H9 (cell line): Measurements from ENCODE around the gene MICU1. TPM values are rescaled to one million over a fixed set of nuclear protein-coding genes. Genes with fewer than 3 reads are reported as not detected.

Source experiments
- DNase-seq: peaks from one replicate; pipeline ENCODE4 v3.0.0-alpha.2; 2017
- H2AFZ ChIP-seq: one replicate; pipeline ENCODE4 v1.6.1; 2013; ENCODE audit warnings: mild to moderate bottlenecking, low read length, control low read depth, moderate library complexity
- H2AK5ac ChIP-seq: 2 replicates; pipeline ENCODE4 v1.6.1; 2013; ENCODE audit warnings: low read length, control low read depth, mixed read lengths; ENCODE audit not compliant: insufficient read length
- H2BK120ac ChIP-seq: one replicate; pipeline ENCODE4 v1.6.1; 2013; ENCODE audit warnings: low read depth, mild to moderate bottlenecking, low read length, control low read depth, inconsistent platforms; ENCODE audit not compliant: poor library complexity, severe bottlenecking
- H2BK12ac ChIP-seq: 2 replicates; pipeline ENCODE4 v1.6.1; 2013; ENCODE audit warnings: low read length, control low read depth, mixed read lengths, low read depth; ENCODE audit not compliant: insufficient read length
- H2BK15ac ChIP-seq: 2 replicates; pipeline ENCODE4 v1.6.1; 2013; ENCODE audit warnings: low read depth, low read length, control low read depth
- H2BK20ac ChIP-seq: one replicate; pipeline ENCODE4 v1.6.1; 2013; ENCODE audit warnings: low read depth, mild to moderate bottlenecking, low read length, control low read depth, inconsistent platforms; ENCODE audit not compliant: poor library complexity, severe bottlenecking
- H2BK5ac ChIP-seq: 2 replicates; pipeline ENCODE4 v1.6.1; 2013; ENCODE audit warnings: low read length, control low read depth, mixed read lengths; ENCODE audit not compliant: insufficient read length
- H3K14ac ChIP-seq: 2 replicates; pipeline ENCODE4 v1.6.1; 2013; ENCODE audit warnings: low read length, control low read depth; ENCODE audit not compliant: insufficient read depth
- H3K18ac ChIP-seq: 2 replicates; pipeline ENCODE4 v1.6.1; 2013; ENCODE audit warnings: low read depth, mild to moderate bottlenecking, mixed read lengths, low read length, control low read depth; ENCODE audit not compliant: insufficient read length
- H3K23ac ChIP-seq: 2 replicates; pipeline ENCODE4 v1.6.1; 2013; ENCODE audit warnings: low read length, control low read depth, mixed read lengths, low read depth; ENCODE audit not compliant: insufficient read length
- H3K23me2 ChIP-seq: 2 replicates; pipeline ENCODE4 v1.6.1; 2013; ENCODE audit warnings: low read depth, mild to moderate bottlenecking, mixed read lengths, low read length, control low read depth; ENCODE audit not compliant: insufficient read length, poor library complexity, severe bottlenecking
- H3K27ac ChIP-seq: 2 replicates; pipeline ENCODE4 v1.5.1; 2013; ENCODE audit warnings: low read length, control low read depth, mixed read lengths, low read depth; ENCODE audit not compliant: insufficient read length
- H3K27me3 ChIP-seq: 2 replicates; pipeline ENCODE4 v1.6.1; 2013; ENCODE audit warnings: low read length, control low read depth, inconsistent platforms; ENCODE audit not compliant: insufficient read depth
- H3K4ac ChIP-seq: 2 replicates; pipeline ENCODE4 v1.6.1; 2013; ENCODE audit warnings: low read depth, mild to moderate bottlenecking, control low read depth, inconsistent platforms, low read length, moderate library complexity
- H3K4me1 ChIP-seq: 2 replicates; pipeline ENCODE4 v1.6.1; 2013; ENCODE audit warnings: low read length, control low read depth, inconsistent platforms; ENCODE audit not compliant: insufficient read depth
- H3K4me2 ChIP-seq: 2 replicates; pipeline ENCODE4 v1.6.1; 2013; ENCODE audit warnings: low read length, control low read depth, mixed read lengths; ENCODE audit not compliant: insufficient read length, insufficient read depth
- H3K56ac ChIP-seq: 2 replicates; pipeline ENCODE4 v1.6.1; 2013; ENCODE audit warnings: low read depth, mild to moderate bottlenecking, mixed read lengths, low read length, control low read depth; ENCODE audit not compliant: insufficient read length
- H3K79me1 ChIP-seq: 2 replicates; pipeline ENCODE4 v1.6.1; 2013; ENCODE audit warnings: low read depth, mild to moderate bottlenecking, moderate library complexity, low read length, control low read depth, inconsistent platforms; ENCODE audit not compliant: insufficient read depth, poor library complexity, severe bottlenecking
- H3K79me2 ChIP-seq: 2 replicates; pipeline ENCODE4 v1.6.1; 2013; ENCODE audit warnings: low read length, control low read depth, inconsistent platforms; ENCODE audit not compliant: insufficient read depth
- H3K9ac ChIP-seq: 2 replicates; pipeline ENCODE4 v1.6.1; 2013; ENCODE audit warnings: low read length, control low read depth, mixed read lengths; ENCODE audit not compliant: insufficient read length; ENCODE audit errors: extremely low read depth
- H3K9me3 ChIP-seq: one replicate; pipeline ENCODE4 v1.6.1; 2013; ENCODE audit warnings: low read depth, low read length, inconsistent platforms; ENCODE audit not compliant: control insufficient read depth
- H3T11ph ChIP-seq: one replicate; pipeline ENCODE4 v1.6.1; 2013; ENCODE audit warnings: mild to moderate bottlenecking, low read length, control low read depth, inconsistent platforms
- H4K20me1 ChIP-seq: one replicate; pipeline ENCODE4 v1.6.1; 2013; ENCODE audit not compliant: control insufficient read depth, insufficient read length, insufficient read depth
- H4K5ac ChIP-seq: 2 replicates; pipeline ENCODE4 v1.6.1; 2013; ENCODE audit warnings: low read depth, mild to moderate bottlenecking, mixed read lengths, low read length, control low read depth; ENCODE audit not compliant: insufficient read length
- H4K8ac ChIP-seq: replicated peaks from 2 replicates; pipeline ENCODE4 v1.6.1; 2013; ENCODE audit warnings: low read length, control low read depth, mixed read lengths, low read depth; ENCODE audit not compliant: insufficient read length
- H4K91ac ChIP-seq: 2 replicates; pipeline ENCODE4 v1.6.1; 2013; ENCODE audit warnings: low read depth, mild to moderate bottlenecking, moderate library complexity, mixed read lengths, low read length, control low read depth; ENCODE audit not compliant: insufficient read length
- H3K27ac Mint-ChIP-seq, 3 experiments: 2 replicates in 2 of 3; 3 replicates in 1 of 3; pipeline ENCODE4 v1.8.0; 2020 to 2021; ENCODE audit warnings: mixed read lengths in 3 of 3, mild to moderate bottlenecking in 1 of 3, moderate library complexity in 1 of 3
- H3K27me3 Mint-ChIP-seq: 2 replicates; pipeline ENCODE4 v1.8.0; 2021; ENCODE audit warnings: low read depth, mild to moderate bottlenecking, moderate library complexity, mixed read lengths
- H3K36me3 Mint-ChIP-seq, 3 experiments: 2 replicates in 2 of 3; 3 replicates in 1 of 3; pipeline ENCODE4 v1.8.0; 2020 to 2021; ENCODE audit warnings: low read depth in 3 of 3, mixed read lengths in 3 of 3; ENCODE audit not compliant: insufficient read depth in 1 of 3
- H3K4me1 Mint-ChIP-seq, 2 experiments: 2 replicates each; pipeline ENCODE4 v1.8.0; 2020; ENCODE audit warnings: mixed read lengths in 2 of 2
- H3K4me3 Mint-ChIP-seq, 2 experiments: 2 replicates in 1 of 2; 3 replicates in 1 of 2; pipeline ENCODE4 v1.8.0; 2020 to 2021; ENCODE audit warnings: mild to moderate bottlenecking in 2 of 2, mixed read lengths in 2 of 2, moderate library complexity in 1 of 2
- H3K9me3 Mint-ChIP-seq, 2 experiments: 2 replicates in 1 of 2; 3 replicates in 1 of 2; pipeline ENCODE4 v1.8.0; 2020; ENCODE audit warnings: mild to moderate bottlenecking in 2 of 2, mixed read lengths in 2 of 2, moderate library complexity in 1 of 2
- WGBS: extraction: QIAGEN DNeasy Blood & Tissue Kit; methylation state at CpG from one replicate; pipeline ENCODE4 v1.1.7; 2013; ENCODE audit warnings: missing lambda C conversion rate, low lambda C conversion rate, mixed read lengths; ENCODE audit not compliant: insufficient read length; ENCODE audit errors: extremely low coverage; 5-methylcytosine and 5-hydroxymethylcytosine counted together
- total RNA-seq: library from RNA; stranded (reverse); gene quantifications from 2 replicates; pipeline ENCODE4 v1.2.1, GENCODE V29; 2021
- TF ChIP-seq, protein P1 (sequence below): fragments of 200-600 bp; sonication (generic); conservative IDR thresholded peaks from 3 replicates; pipeline ENCODE4 v1.8.0; 2021; ENCODE audit warnings: antibody characterized with exemption, mild to moderate bottlenecking

Gene MICU1
- total RNA-seq, 1 experiment from 2014 or later: 33.2 TPM

- no peak overlapping the region for H3K4me3 Mint-ChIP-seq
- Histone ChIP-seq H2AK5ac (no peak overlapping the region), H3K14ac (no peak overlapping the region), H3K79me1 (no peaks in the 10 kb centered on the region), H3K23me2 (no peaks in the 10 kb centered on the region), H4K5ac (no peak overlapping the region), H3K23ac (no peak overlapping the region), H4K8ac (no peak overlapping the region), H3K4me2 (no peak overlapping the region), H4K91ac (no peak overlapping the region), H3K27me3 (no peaks in the 10 kb centered on the region), H3K18ac (no peak overlapping the region), H2BK15ac (no peak overlapping the region), H4K20me1 (no peaks in the 10 kb centered on the region), H3K79me2 (no peaks in the 10 kb centered on the region), H3K56ac (no peak overlapping the region), H2BK12ac (no peak overlapping the region), H3K9me3 (no peaks in the 10 kb centered on the region), H2BK5ac (no peak overlapping the region), H3K4ac (no peak overlapping the region), H2BK20ac (no peak overlapping the region), H2AFZ (no peak overlapping the region), H3K27ac (no peak overlapping the region), H3T11ph (no peak overlapping the region), H3K9ac (no peak overlapping the region), H2BK120ac (no peak overlapping the region), H3K4me1 (0 out of 2 replicates have a peak, but pooled peaks cover 3% of the 10 kb centered on the region)
- DNase-seq: no peak
- H3K9me3 Mint-ChIP-seq: no peaks in the 10 kb centered on the region
- no peak overlapping the region for H3K27ac Mint-ChIP-seq
- no peaks in the 10 kb centered on the region for H3K36me3 Mint-ChIP-seq
- TF ChIP-seq, protein P1, sequence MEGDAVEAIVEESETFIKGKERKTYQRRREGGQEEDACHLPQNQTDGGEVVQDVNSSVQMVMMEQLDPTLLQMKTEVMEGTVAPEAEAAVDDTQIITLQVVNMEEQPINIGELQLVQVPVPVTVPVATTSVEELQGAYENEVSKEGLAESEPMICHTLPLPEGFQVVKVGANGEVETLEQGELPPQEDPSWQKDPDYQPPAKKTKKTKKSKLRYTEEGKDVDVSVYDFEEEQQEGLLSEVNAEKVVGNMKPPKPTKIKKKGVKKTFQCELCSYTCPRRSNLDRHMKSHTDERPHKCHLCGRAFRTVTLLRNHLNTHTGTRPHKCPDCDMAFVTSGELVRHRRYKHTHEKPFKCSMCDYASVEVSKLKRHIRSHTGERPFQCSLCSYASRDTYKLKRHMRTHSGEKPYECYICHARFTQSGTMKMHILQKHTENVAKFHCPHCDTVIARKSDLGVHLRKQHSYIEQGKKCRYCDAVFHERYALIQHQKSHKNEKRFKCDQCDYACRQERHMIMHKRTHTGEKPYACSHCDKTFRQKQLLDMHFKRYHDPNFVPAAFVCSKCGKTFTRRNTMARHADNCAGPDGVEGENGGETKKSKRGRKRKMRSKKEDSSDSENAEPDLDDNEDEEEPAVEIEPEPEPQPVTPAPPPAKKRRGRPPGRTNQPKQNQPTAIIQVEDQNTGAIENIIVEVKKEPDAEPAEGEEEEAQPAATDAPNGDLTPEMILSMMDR: no peak
- H3K27me3 Mint-ChIP-seq: no peaks in the 10 kb centered on the region
- WGBS: no CpG with 5 or more reads among the region's 3 CpGs
- H3K4me1 Mint-ChIP-seq: peaks cover 17 to 18% of the 10 kb centered on the region in 2 experiments
Measured at GRCh38 chr10:72386916-72387586, 238.8 kb downstream of the MICU1 start.
